ENCODE results near the gene MRPL55.

MRPL55 gene

GRCh38 chr1:228077565-228078330 is 31.4 kb downstream of the MRPL55 start:
- Histone ChIP-seq H3K79me2 (ENCODE audit: insufficient read depth, low read length) (peaks cover 2% of the 10 kb centered on the region), H3K4me2 (ENCODE audit: low read length) (no peak overlapping the region), H3K27ac (ENCODE audit: low read depth, low read length, poor library complexity, severe bottlenecking) (no peak overlapping the region), H3K4me3 (ENCODE audit: low read depth, low read length, poor library complexity, severe bottlenecking) (no peak overlapping the region), H3F3A (ENCODE audit: insufficient read depth, low read length) (no peaks in the 10 kb centered on the region), H2AFZ (ENCODE audit: low read length) (no peak overlapping the region), H3K9ac (ENCODE audit: low read length) (no peak overlapping the region), H3K36me3 (ENCODE audit: insufficient read depth, low read length) (no peaks in the 10 kb centered on the region; the same call in none of the 2 replicates), H3K27me3 (ENCODE audit: insufficient read depth, low read length) (peaks cover 4% of the 10 kb centered on the region; the same call in 1 of the 2 replicates), H3K9me2 (ENCODE audit: low read depth, low read length) (no peaks in the 10 kb centered on the region), H4K20me1 (ENCODE audit: insufficient read depth, low read length) (no peaks in the 10 kb centered on the region), H3K4me1 (ENCODE audit: insufficient read depth, low read length, severe bottlenecking) (peaks cover 13% of the 10 kb centered on the region), H3K9me3 (ENCODE audit: low read length) (no peaks in the 10 kb centered on the region)
- TF ChIP-seq CTCF (IDR thresholded peaks at IDR 0.05; ENCODE audit: low read length) (no peak), EZH2 (IDR thresholded peaks at IDR 0.05; ENCODE audit: borderline replicate concordance, low read length) (no peak)

- H3K9me2 ChIP-seq (ENCODE audit: low read depth, low read length), result no peaks in the 10 kb centered on the region
- H3K27me3 ChIP-seq (ENCODE audit: insufficient read depth, low read length), result peaks cover 4% of the 10 kb centered on the region; the same call in 1 of the 2 replicates
- peaks cover 13% of the 10 kb centered on the region for H3K4me1 ChIP-seq (ENCODE audit: insufficient read depth, low read length, severe bottlenecking)
- TF ChIP-seq EZH2 (IDR thresholded peaks at IDR 0.05; ENCODE audit: borderline replicate concordance, low read length) (no peak), CTCF (IDR thresholded peaks at IDR 0.05; ENCODE audit: low read length) (no peak)
- H3K9ac ChIP-seq (ENCODE audit: low read length), result no peak overlapping the region
- no peak overlapping the region for H3K27ac ChIP-seq (ENCODE audit: low read depth, low read length, poor library complexity, severe bottlenecking)
- no peaks in the 10 kb centered on the region for H4K20me1 ChIP-seq (ENCODE audit: insufficient read depth, low read length)
- no peak overlapping the region for H2AFZ ChIP-seq (ENCODE audit: low read length)
- H3F3A ChIP-seq (ENCODE audit: insufficient read depth, low read length), result no peaks in the 10 kb centered on the region
- H3K79me2 ChIP-seq (ENCODE audit: insufficient read depth, low read length), result no peaks in the 10 kb centered on the region
- H3K36me3 ChIP-seq (ENCODE audit: insufficient read depth, low read length), result no peaks in the 10 kb centered on the region; the same call in none of the 2 replicates
- no peak overlapping the region for H3K4me3 ChIP-seq (ENCODE audit: low read depth, low read length, poor library complexity, severe bottlenecking)
- H3K9me3 ChIP-seq (ENCODE audit: low read length), result no peaks in the 10 kb centered on the region
- no peak overlapping the region for H3K4me2 ChIP-seq (ENCODE audit: low read length)
Measured at GRCh38 chr1:228076796-228077430, 32.2 kb downstream of the MRPL55 start.

- H3K36me3 ChIP-seq (ENCODE audit: insufficient read depth, low read length), result no peaks in the 10 kb centered on the region; the same call in none of the 2 replicates
- no peak overlapping the region for H3K4me3 ChIP-seq (ENCODE audit: low read depth, low read length, poor library complexity, severe bottlenecking)
- H3K27me3 ChIP-seq (ENCODE audit: insufficient read depth, low read length), result peaks cover 4% of the 10 kb centered on the region; the same call in 1 of the 2 replicates
- no peak overlapping the region for H3K9ac ChIP-seq (ENCODE audit: low read length)
- H3K27ac ChIP-seq (ENCODE audit: low read depth, low read length, poor library complexity, severe bottlenecking), result no peak overlapping the region
- no peaks in the 10 kb centered on the region for H3K9me3 ChIP-seq (ENCODE audit: low read length)
- no peaks in the 10 kb centered on the region for H3K79me2 ChIP-seq (ENCODE audit: insufficient read depth, low read length)
- H3K4me1 ChIP-seq (ENCODE audit: insufficient read depth, low read length, severe bottlenecking), result peaks cover 4% of the 10 kb centered on the region
- H4K20me1 ChIP-seq (ENCODE audit: insufficient read depth, low read length), result no peaks in the 10 kb centered on the region
- TF ChIP-seq CTCF (IDR thresholded peaks at IDR 0.05; ENCODE audit: low read length) (no peak), EZH2 (IDR thresholded peaks at IDR 0.05; ENCODE audit: borderline replicate concordance, low read length) (no peak)
- H3K9me2 ChIP-seq (ENCODE audit: low read depth, low read length), result no peaks in the 10 kb centered on the region
- H3F3A ChIP-seq (ENCODE audit: insufficient read depth, low read length), result no peaks in the 10 kb centered on the region
- H2AFZ ChIP-seq (ENCODE audit: low read length), result no peak overlapping the region
- no peak overlapping the region for H3K4me2 ChIP-seq (ENCODE audit: low read length)
Measured at GRCh38 chr1:228075801-228076271, 33.3 kb downstream of the MRPL55 start.

Data from OCI-LY1 (cell line).